NK-92 treated with Interleukin-12 subunit alpha and Interleukin-12 subunit beta, amount 100 ng/mL, for 24 hours (cell line): ENCODE results near the gene ZNF343.
A peak's percentile ranks its signal among the peaks of the same experiment; 100 is the strongest.

Source experiments
- DNase-seq: peaks from one replicate; lab custom pipeline; 2025; lab: John Stamatoyannopoulos, UW

Gene ZNF343

GRCh38 chr20:2473516-2473915 lies 35.2 kb downstream of the ZNF343 start:
- no peak for DNase-seq

- DNase-seq = peak; percentile 95
Measured at GRCh38 chr20:2470423-2471193, 38.1 kb downstream of the ZNF343 start, which contains the start of gene SNRPB. TSS of gene SNRPB (minus strand) at chr20:2470789. CDS start at chr20:2470690, 99 bp downstream.

- peak; percentile 64 for DNase-seq
Measured at GRCh38 chr20:2469991-2470422, 38.7 kb downstream of the ZNF343 start.

GRCh38 chr20:2468581-2469407 lies 39.9 kb downstream of the ZNF343 start:
- DNase-seq = no peak

GRCh38 chr20:2467412-2467811 lies 41.3 kb downstream of the ZNF343 start:
- no peak for DNase-seq

- no peak for DNase-seq
Measured at GRCh38 chr20:2465100-2465499, 43.6 kb downstream of the ZNF343 start.

GRCh38 chr20:2463616-2464365 lies 44.9 kb downstream of the ZNF343 start:
- no peak for DNase-seq

GRCh38 chr20:2462484-2462883 lies 46.2 kb downstream of the ZNF343 start:
- no peak for DNase-seq

GRCh38 chr20:2460752-2461424 lies 47.8 kb downstream of the ZNF343 start:
- no peak for DNase-seq

- DNase-seq = no peak
Measured at GRCh38 chr20:2459981-2460751, 48.5 kb downstream of the ZNF343 start.

- DNase-seq = no peak
Measured at GRCh38 chr20:2458919-2459499, 49.7 kb downstream of the ZNF343 start.

GRCh38 chr20:2455771-2456497 lies 52.8 kb downstream of the ZNF343 start:
- no peak for DNase-seq

- no peak for DNase-seq
Measured at GRCh38 chr20:2453792-2454191, 54.9 kb downstream of the ZNF343 start.

- peak; percentile 27 for DNase-seq
Measured at GRCh38 chr20:2451939-2452732, 56.6 kb downstream of the ZNF343 start.

GRCh38 chr20:2451422-2451821 lies 57.3 kb downstream of the ZNF343 start:
- no peak for DNase-seq

GRCh38 chr20:2449386-2449785 lies 59.3 kb downstream of the ZNF343 start:
- no peak for DNase-seq

- no peak for DNase-seq
Measured at GRCh38 chr20:2446845-2447244, 61.9 kb downstream of the ZNF343 start.
